C1 segment of cervical spinal cord (tissue), 14 donors: ENCODE data around the gene NMNAT3.

Experiments used
- DNase-seq, 14 donors: peaks; one replicate each; lab custom pipeline; 2025; lab: John Stamatoyannopoulos, UW

NMNAT3 gene

DNA sequence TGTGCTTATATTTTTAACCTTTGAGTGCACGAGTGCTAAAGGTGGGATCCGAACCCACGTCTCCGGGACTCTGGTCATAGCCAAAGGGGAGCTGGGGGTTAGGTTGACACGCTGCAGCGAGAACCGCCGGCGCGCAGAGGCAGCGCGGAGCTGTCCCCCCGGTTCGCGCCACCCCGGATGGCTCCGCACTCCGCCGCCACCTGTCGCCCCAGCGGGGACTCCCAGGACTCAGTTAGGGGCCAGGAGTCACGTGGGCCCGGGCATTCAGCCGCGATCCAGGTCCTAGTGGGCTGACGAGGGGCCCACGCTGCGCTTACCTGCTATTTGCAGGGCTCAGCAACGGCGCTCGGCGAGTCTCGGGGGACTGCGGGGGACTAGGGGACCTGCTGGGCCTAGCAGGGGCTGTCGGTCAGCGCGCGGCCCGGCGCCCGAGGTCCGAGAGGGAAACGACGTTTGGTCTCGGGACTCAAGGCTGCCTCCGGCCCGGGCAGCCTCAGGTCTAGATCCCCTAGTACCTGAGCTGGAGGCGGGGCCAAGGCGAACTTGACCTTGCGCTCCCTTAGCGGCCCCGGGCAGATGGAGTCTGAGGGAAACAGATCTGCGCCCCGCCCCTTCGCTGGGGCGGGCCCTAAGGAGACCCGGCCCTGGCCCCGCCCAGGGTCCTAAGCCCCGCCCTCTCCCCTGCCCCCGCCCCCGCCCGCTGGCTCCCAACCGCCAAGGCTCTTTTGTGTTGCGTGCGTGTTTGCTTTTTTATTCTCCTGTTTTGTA is at the start of gene NMNAT3:
NMNAT3 (minus strand) TSS at position 585 of the 768 bp plus-strand sequence. CDS start 50,248 bp downstream, outside the sequence.
- peak in 13 of 14 donors; percentile 9 to 80 (median 64) for DNase-seq

- DNase-seq = no peak
Observed at GRCh38 chr3:139721370-139721769, 43.6 kb upstream of the NMNAT3 start.

- peak in 1 of 14 donors; percentile 2 for DNase-seq
Observed at GRCh38 chr3:139718415-139718814, 40.6 kb upstream of the NMNAT3 start.

GRCh38 chr3:139716908-139717485 is 39.2 kb upstream of the NMNAT3 start:
- DNase-seq = no peak

- no peak for DNase-seq
Observed at GRCh38 chr3:139715743-139716360, 38.1 kb upstream of the NMNAT3 start.

DNA sequence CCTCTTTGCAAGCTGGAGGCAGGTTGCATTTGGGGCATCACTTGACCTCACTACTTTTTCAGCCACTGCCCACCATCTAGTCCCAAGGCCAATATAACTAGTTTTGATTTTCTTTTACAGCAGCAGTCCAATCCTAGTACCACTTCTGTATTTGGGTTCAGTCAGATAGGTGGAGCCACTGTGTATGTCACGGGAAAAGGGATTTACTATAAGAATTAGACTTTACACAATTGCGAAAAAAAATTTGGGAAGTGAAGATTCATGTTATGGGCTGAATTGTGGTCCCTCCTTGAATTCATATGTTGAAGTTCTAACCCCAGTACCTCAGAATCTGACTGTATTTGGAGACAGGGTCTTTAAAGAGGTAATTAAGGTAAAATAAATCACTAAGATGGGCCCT is 37.4 kb upstream of the NMNAT3 start:
- DNase-seq = no peak

DNA sequence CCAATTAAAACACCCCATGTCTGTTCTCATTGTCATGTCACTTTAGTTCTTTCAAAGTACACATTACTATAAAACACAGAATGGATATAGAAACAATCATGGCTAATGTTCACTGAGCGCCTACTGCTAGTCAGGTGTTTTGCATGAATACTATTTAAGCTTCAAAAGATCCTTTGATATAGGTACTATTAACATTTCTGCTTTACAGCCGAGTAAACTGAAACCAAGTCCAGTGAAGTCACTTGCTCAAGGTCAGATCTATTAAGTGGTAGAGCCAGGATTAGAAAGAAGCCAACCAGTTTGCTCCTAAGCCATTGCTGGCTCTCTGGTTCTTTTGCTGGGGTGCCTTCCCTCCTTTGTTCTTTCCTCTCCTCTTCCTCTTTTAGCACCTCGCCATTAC is 32.4 kb upstream of the NMNAT3 start:
- DNase-seq = no peak

DNA sequence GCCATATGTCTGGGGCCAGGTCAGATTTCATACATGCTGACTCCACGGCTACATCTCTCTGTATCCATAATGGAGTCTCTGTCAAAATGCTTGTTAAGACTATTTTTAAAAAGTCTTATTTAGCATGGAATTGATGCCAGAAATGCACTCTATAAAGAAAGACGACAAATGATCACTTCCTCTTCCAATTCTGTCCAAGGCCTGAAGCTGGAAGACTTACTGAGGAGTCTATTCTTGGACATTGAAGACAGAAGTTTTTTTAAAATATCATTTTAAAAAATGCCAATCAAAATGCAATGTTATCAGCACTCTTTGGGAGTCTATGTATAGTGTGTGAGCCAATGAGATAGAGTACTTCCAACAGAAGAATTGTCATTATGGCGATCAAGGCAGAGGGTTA is 27.9 kb upstream of the NMNAT3 start:
- no peak for DNase-seq

DNA sequence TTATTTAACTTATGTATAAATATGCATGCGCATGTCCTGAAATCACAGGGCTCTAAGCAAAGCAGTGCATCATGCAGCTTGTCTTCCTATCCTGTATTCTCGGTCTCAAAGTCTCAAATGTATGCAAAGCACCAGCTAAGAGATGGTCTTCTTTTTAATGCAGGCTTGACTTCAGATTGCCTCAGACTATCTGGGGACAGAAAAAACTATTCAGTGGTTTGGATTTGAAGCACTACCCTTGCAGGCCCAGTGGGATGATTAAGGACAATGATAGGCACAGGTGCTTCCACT is 18.5 kb upstream of the NMNAT3 start:
- no peak for DNase-seq

GRCh38 chr3:139695426-139696313 is 17.9 kb upstream of the NMNAT3 start:
- no peak for DNase-seq

- peak in 1 of 14 donors; percentile 35 for DNase-seq
Observed at GRCh38 chr3:139695007-139695406, 17.2 kb upstream of the NMNAT3 start.

DNA sequence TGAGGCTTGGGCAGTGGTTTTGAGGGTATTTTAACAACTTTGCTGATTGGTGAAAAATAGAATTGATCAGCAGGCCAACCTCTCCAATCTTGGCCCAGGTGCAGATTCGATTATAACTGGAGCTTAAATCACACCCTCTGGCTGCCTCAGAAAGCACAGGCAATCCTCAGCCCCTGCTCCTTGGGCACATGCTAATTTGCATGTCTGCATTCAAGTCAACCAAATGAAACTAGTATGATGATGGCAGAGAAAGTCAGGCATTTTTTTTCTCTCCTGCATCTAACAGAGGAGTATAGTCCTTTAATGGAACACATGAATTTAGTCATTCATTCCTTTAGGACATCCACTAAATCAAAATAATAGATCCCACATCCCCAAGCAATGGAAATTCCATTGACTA is 16.8 kb upstream of the NMNAT3 start:
- no peak for DNase-seq

DNA sequence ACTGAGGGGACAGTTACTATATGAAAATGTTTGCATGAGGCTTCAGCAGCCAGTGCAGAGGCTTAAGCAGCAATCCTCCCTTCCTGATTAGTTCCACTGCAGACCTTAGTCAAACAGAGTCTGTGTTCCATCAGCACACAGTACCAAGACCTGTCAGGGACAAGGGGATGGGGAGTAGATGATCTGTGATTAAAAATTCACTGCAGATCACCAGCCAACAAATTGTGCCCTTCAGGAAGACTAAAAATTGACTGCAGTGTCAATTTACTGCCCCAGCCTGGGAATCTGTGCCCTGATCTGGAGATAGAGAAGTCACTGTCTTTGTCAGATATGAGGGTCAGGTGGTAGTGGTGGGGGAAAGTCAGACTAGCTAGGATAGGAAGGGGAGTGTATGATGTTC is 13.8 kb upstream of the NMNAT3 start:
- DNase-seq = no peak

GRCh38 chr3:139689708-139690228 is 12.0 kb upstream of the NMNAT3 start:
- no peak for DNase-seq

DNA sequence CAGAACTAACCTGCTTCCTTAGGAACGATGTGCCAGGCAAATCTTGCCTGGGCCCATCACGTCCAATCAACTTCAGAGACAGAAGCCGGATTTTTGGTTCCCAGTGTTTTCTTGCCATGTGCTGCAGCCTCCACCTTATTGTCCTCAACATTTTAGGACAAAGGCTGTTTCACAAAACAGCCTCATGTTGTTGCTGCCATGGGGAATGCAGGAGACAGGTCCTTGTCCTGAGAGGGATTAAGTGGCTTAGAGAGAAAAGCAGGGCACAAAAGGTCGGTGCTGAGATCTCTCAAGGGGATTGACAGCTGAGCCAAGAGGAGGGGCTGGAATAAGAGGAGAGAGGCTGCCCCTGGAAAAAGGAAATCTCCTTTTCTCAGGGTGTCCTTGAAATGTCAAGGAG is 11.3 kb upstream of the NMNAT3 start:
- DNase-seq = no peak

DNA sequence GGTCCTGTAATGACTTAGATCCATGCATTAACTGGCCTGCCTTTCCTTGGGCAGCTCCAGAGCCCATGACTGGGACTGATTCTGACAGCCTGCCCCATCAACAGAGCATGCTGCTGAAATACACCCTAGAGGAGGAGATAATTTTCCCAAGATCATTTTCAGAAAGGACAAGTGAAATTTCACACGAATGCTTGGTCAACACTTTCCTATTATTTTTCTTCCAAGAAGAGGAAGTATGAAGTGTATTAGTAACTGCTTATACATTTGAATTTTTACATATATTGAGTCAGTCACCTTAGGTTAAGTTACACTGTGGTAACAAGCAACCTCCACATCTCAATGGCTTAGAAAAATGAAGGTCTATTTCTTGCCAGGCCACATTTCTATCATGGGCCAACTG is 9.7 kb upstream of the NMNAT3 start:
- no peak for DNase-seq

DNA sequence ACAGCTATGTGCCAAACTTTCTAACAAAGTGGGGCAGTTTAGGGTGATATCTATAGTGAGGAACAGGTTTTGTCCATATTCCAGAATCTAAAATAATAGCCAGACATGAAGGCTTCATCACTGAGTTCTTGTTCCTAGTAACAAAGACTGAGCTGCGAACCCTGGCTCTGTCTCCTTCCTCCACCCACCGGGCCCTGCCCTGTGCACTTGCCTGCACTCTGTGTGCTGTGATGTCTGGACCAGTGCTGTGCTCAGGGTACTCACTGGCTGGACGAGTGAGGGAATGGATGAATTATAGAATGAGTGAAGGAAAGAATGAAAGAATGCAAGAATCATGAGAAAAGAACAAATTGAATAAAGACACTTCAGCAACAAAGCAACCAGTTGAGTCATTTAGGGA is 8.9 kb upstream of the NMNAT3 start:
- DNase-seq = no peak

DNA sequence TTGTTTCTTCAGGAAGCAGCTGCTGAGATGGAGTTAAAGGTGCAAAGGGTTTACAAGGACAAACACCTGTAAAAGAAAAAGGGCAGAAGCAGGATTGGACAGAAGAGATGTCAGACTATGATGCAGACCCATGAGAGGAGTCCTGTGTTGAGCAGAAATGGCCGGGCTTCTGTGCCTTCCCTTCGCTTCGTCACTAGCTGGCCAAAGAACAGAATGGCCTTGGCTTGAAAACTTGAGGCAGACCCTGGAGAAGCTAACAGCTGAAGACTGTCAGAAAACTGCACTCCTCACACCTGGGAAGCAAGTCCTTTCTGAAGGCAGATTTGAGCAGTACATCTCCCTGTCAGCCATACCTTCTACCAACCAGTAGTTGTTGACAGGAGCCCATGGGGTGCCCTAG is 8.4 kb upstream of the NMNAT3 start:
- no peak for DNase-seq

DNA sequence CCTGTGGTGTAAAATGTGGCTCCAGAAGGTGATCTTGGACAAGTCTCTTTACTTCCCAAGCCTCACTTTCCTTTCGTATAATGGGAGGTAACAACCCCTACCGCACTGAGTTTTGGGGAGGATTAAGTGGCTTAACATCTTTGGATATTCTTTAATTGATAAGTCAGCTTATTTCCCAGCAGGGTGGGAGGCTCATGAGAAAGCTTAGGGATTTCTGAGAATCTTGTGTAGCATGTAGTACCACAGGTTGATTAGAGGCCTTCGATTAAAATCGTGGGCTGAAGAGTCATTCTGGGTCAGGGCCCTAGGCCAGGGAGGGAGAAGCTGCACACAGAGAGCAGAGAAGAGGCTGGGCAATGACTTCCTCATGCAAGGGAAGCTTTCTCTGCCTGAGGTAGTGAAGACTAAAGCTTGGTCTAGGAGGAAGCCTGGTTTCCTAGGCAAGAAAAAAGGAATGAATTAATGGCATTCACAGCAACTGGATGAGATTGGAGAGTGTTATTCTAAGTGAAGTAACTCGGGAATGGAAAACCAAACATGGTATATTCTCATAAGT is 1.5 kb upstream of the NMNAT3 start:
- DNase-seq = no peak

GRCh38 chr3:139676632-139677387 is 962 bp downstream of the NMNAT3 start:
- DNase-seq = no peak

DNA sequence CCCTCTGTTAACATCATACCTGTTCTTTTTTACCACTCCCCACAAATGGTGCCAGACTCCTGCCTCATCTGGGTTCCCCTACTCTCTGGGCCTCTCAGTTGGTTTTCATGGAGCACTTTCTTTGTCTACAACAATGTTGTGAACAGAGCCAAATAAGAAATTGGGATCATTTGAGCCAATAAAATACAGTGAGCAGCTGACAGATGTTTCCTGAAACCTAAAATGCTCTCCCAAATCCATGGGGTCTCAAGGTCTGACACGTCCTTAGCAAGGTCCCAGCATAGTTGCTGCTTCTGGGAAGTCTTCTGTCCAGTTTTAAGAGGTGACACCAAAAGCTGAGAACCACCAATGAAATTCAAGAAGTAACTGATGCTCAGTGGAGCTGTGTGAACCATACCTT is 1.7 kb downstream of the NMNAT3 start:
- no peak for DNase-seq
